GM18508 (cell line): ENCODE results near the gene PRPSAP1.
"Not testable (repeated sequence)": the region's sequence is repeated elsewhere in the genome, so short reads cannot be mapped to it uniquely, and the experiment has no call there.

Experiments
- ATAC-seq: cut with Tn5 transposase; IDR thresholded peaks from one replicate; pipeline ENCODE4 v1.9.1; 2021; ENCODE audit warnings: moderate number of reproducible peaks; ENCODE audit not compliant: insufficient read depth, unreplicated experiment

Gene PRPSAP1

DNA sequence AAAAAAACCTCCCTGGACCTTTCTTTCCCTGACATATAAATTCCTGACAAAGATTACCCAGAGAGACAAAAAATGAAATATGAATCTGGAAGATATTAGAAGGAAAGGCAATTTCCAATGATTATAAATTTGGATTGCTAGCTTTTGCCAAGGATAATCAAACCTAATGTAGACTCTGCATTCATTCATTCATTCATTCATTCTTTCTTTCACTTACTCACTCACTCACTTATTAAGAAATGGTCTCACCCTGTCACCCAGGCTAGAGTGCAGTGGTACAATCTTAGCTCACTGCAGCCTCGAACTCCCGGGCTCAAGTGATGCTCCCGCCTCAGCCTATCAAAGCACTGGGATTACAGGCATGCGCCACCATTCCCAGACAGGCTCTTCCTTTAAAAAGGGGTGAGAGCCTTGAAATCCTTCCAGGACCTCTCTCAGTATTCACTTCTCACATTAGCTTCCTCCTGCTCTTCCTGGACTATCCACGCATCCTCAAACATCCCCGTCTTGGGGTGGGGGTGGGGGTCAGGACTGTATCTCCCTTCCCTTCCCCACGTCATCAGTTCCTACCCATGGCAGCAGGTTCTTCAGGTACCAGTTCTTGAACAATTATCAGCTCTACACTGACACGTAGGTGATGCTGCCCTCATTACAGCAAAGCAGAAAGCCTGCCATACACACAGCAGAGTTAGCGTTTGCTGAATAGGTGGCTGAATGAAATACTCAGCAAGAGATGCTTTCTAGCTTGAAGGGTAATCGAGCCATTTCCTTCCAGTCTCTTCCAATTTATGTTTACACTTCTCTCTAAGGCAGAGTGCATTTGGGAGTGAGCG, 19.8 kb downstream of the PRPSAP1 start:
- ATAC-seq, result no peak

- no peak for ATAC-seq
These were observed 22.6 kb downstream of the PRPSAP1 start for GRCh38 chr17:76331083-76331482.

DNA sequence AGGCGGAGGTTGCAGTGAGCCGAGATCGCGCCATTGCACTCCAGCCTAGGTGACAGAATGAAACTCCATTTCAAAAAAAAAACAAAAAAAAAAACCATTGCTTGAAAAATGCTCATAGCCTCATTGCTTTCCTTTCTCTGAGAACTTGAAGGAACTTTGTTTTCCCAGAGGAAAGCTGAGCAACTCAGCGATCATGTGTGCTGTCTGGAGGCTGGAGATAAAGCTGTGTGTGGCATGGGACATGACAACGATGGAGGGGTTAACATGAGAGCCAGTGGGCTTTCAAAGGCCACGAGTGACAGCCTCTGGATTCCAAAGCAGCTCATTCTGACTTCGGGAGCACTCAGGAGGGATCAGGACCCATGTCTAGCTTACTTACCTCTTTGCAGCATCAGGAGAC, 24.1 kb downstream of the PRPSAP1 start:
- no peak for ATAC-seq

GRCh38 chr17:76327696-76328095, 26.0 kb downstream of the PRPSAP1 start:
- ATAC-seq, result no peak

GRCh38 chr17:76326306-76326705, 27.4 kb downstream of the PRPSAP1 start:
- no peak for ATAC-seq

DNA sequence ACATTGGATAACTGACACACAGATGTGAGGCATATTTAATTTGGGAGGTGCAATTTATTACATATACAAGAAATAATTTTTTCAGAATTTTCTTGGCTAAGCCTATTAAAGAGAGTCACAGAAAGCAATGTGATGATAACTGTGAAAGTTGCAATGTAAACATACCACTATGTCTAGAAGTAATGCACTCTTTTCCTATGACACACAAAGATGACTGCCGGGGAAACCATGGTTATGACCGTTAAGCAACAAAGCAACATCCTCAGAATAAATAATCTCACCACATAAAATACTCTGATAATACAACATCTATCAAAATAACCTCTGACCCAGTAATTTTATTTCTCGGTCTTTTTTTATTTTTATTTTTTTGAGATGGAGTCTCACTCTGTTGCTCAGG, 35.1 kb downstream of the PRPSAP1 start:
- no peak for ATAC-seq

GRCh38 chr17:76317535-76317934, 36.2 kb downstream of the PRPSAP1 start:
- ATAC-seq, result no peak

GRCh38 chr17:76314392-76315227, 39.1 kb downstream of the PRPSAP1 start:
- no peak for ATAC-seq

- ATAC-seq, result no peak
These were observed 41.0 kb downstream of the PRPSAP1 start for GRCh38 chr17:76312735-76313134.

- ATAC-seq, result no peak
These were observed 44.3 kb downstream of the PRPSAP1 start for GRCh38 chr17:76309461-76309860.

- no peak for ATAC-seq
These were observed 45.8 kb downstream of the PRPSAP1 start, which contains the start of gene QRICH2 for GRCh38 chr17:76307966-76308338. QRICH2 (minus strand) TSS chr17:76308276; CDS start chr17:76307998, 278 bp downstream.

GRCh38 chr17:76307299-76307965, 46.3 kb downstream of the PRPSAP1 start:
- no peak for ATAC-seq

- ATAC-seq, result not testable (repeated sequence)
These were observed 48.6 kb downstream of the PRPSAP1 start for GRCh38 chr17:76305135-76305454.

DNA sequence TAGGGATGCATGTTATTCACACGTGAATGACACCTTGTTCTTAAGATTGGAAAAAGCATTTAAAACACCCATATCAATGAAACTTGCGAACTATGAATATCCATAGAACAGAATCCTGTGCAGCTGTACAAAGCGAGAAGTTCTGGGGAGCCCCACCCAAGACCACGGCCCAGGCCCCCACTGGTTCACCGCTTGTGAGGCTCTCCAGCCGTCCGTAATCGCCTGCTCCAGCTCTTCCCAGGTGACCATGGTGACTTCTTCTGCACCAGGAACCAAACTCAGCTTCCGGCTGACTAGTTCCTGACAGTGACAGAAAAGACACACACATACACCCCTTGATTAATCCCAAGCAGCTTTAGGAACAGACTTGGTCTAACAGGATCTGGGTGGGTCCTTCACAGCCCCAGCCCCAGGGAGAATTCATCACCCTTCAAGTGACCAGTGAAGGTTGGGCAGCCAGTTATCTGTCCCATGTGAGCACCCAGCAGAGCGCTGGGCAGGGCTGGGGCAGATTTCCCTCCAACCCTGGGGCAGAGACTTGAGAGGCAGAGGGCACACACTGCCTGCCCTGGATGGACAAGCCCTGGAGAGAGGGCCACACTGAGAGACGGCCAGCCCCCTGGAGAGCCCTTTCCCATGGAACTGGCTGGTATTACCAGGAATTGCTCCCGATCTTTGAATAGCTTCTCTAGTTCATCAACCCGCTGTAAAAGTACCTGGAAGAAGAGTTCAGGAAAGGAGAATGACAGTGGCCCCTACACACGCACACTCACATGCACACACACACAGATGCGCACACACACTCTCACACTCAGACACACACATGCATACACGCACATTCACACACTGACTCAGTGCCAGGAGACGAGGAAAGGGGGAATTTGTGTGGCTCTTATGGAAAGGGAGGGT, 49.2 kb downstream of the PRPSAP1 start:
- no peak for ATAC-seq

- no peak for ATAC-seq
These were observed 56.3 kb downstream of the PRPSAP1 start for GRCh38 chr17:76297436-76297835.

- ATAC-seq, result no peak
These were observed 56.8 kb downstream of the PRPSAP1 start for GRCh38 chr17:76296889-76297288.

GRCh38 chr17:76296186-76296585, 57.5 kb downstream of the PRPSAP1 start:
- no peak for ATAC-seq

- no peak for ATAC-seq
These were observed 60.6 kb downstream of the PRPSAP1 start for GRCh38 chr17:76293106-76293505.

- no peak for ATAC-seq
These were observed 61.1 kb downstream of the PRPSAP1 start for GRCh38 chr17:76292567-76292966.
